GM23338 (cell line): ENCODE data around the gene GTF3C1.

Experiments
- CREB1 ChIP-seq: fragments of 250-450 bp; sonication (Bioruptor Pico); IDR thresholded peaks from 2 replicates; pipeline ENCODE4 v1.5.0; 2020; ENCODE audit warnings: low read depth, mild to moderate bottlenecking, moderate library complexity
- CTCF ChIP-seq, 2 experiments: fragments of 200-600 bp in 1 of 2; sonication (generic) in 1 of 2; conservative IDR thresholded peaks; 2 replicates each; pipeline versions ENCODE4 v1.5.1 to v1.6.1; 2016 to 2017; ENCODE audit warnings: antibody characterized with exemption in 2 of 2, low read depth in 2 of 2, mild to moderate bottlenecking in 2 of 2, moderate library complexity in 1 of 2
- ETS1 ChIP-seq: IDR thresholded peaks from 2 replicates; pipeline ENCODE4 v1.6.1; 2016; ENCODE audit warnings: antibody characterized with exemption
- EZH2 ChIP-seq: fragments of 200-600 bp; sonication (generic); IDR thresholded peaks from one replicate; pipeline ENCODE4 v1.8.0; 2017; ENCODE audit warnings: antibody characterized with exemption, mild to moderate bottlenecking, low read depth; ENCODE audit not compliant: unreplicated experiment
- EZH2phosphoT487 ChIP-seq: fragments of 200-600 bp; sonication (generic); IDR thresholded peaks from one replicate; pipeline ENCODE4 v1.8.1; 2018; ENCODE audit warnings: antibody characterized with exemption; ENCODE audit not compliant: unreplicated experiment
- JUNB ChIP-seq: IDR thresholded peaks from one replicate; pipeline ENCODE4 v1.6.1; 2016; ENCODE audit warnings: antibody characterized with exemption; ENCODE audit not compliant: unreplicated experiment
- NANOG ChIP-seq: IDR thresholded peaks from 2 replicates; pipeline ENCODE4 v1.6.1; 2016; ENCODE audit warnings: antibody characterized with exemption, borderline replicate concordance
- POLR2AphosphoS5 ChIP-seq: IDR thresholded peaks from 2 replicates; pipeline ENCODE4 v1.6.1; 2016; ENCODE audit warnings: antibody characterized with exemption, low read depth
- REST ChIP-seq: IDR thresholded peaks from one replicate; pipeline ENCODE4 v1.6.1; 2018; ENCODE audit warnings: antibody characterized with exemption; ENCODE audit not compliant: unreplicated experiment
- ZNF114 ChIP-seq: fragments of 250-450 bp; sonication (Bioruptor Pico); IDR thresholded peaks from 2 replicates; pipeline ENCODE4 v1.5.0; 2020; ENCODE audit warnings: mild to moderate bottlenecking, moderate library complexity
- ZNF331 ChIP-seq: fragments of 250-450 bp; sonication (Bioruptor Pico); IDR thresholded peaks from 2 replicates; pipeline ENCODE4 v1.5.0; 2020; ENCODE audit warnings: low read depth, mild to moderate bottlenecking, moderate library complexity
- TF ChIP-seq, protein P1 (sequence below): fragments of 250-450 bp; sonication (Bioruptor Pico); IDR thresholded peaks from 2 replicates; pipeline ENCODE4 v1.5.0; 2020; ENCODE audit warnings: mild to moderate bottlenecking, moderate library complexity

- TF ChIP-seq CTCF (conservative IDR thresholded peaks at IDR 0.05; ENCODE audit: low read depth in 2 of 2) (no peak), POLR2AphosphoS5 (no peak), EZH2phosphoT487 (no peak), EZH2 (no peak), ZNF331 (CRISPR knock-in tag) (no peak), CREB1 (CRISPR knock-in tag) (no peak), REST (no peak), NANOG (no peak), ETS1 (no peak), JUNB (no peak), ZNF114 (CRISPR knock-in tag) (no peak)
- TF ChIP-seq, protein P1, sequence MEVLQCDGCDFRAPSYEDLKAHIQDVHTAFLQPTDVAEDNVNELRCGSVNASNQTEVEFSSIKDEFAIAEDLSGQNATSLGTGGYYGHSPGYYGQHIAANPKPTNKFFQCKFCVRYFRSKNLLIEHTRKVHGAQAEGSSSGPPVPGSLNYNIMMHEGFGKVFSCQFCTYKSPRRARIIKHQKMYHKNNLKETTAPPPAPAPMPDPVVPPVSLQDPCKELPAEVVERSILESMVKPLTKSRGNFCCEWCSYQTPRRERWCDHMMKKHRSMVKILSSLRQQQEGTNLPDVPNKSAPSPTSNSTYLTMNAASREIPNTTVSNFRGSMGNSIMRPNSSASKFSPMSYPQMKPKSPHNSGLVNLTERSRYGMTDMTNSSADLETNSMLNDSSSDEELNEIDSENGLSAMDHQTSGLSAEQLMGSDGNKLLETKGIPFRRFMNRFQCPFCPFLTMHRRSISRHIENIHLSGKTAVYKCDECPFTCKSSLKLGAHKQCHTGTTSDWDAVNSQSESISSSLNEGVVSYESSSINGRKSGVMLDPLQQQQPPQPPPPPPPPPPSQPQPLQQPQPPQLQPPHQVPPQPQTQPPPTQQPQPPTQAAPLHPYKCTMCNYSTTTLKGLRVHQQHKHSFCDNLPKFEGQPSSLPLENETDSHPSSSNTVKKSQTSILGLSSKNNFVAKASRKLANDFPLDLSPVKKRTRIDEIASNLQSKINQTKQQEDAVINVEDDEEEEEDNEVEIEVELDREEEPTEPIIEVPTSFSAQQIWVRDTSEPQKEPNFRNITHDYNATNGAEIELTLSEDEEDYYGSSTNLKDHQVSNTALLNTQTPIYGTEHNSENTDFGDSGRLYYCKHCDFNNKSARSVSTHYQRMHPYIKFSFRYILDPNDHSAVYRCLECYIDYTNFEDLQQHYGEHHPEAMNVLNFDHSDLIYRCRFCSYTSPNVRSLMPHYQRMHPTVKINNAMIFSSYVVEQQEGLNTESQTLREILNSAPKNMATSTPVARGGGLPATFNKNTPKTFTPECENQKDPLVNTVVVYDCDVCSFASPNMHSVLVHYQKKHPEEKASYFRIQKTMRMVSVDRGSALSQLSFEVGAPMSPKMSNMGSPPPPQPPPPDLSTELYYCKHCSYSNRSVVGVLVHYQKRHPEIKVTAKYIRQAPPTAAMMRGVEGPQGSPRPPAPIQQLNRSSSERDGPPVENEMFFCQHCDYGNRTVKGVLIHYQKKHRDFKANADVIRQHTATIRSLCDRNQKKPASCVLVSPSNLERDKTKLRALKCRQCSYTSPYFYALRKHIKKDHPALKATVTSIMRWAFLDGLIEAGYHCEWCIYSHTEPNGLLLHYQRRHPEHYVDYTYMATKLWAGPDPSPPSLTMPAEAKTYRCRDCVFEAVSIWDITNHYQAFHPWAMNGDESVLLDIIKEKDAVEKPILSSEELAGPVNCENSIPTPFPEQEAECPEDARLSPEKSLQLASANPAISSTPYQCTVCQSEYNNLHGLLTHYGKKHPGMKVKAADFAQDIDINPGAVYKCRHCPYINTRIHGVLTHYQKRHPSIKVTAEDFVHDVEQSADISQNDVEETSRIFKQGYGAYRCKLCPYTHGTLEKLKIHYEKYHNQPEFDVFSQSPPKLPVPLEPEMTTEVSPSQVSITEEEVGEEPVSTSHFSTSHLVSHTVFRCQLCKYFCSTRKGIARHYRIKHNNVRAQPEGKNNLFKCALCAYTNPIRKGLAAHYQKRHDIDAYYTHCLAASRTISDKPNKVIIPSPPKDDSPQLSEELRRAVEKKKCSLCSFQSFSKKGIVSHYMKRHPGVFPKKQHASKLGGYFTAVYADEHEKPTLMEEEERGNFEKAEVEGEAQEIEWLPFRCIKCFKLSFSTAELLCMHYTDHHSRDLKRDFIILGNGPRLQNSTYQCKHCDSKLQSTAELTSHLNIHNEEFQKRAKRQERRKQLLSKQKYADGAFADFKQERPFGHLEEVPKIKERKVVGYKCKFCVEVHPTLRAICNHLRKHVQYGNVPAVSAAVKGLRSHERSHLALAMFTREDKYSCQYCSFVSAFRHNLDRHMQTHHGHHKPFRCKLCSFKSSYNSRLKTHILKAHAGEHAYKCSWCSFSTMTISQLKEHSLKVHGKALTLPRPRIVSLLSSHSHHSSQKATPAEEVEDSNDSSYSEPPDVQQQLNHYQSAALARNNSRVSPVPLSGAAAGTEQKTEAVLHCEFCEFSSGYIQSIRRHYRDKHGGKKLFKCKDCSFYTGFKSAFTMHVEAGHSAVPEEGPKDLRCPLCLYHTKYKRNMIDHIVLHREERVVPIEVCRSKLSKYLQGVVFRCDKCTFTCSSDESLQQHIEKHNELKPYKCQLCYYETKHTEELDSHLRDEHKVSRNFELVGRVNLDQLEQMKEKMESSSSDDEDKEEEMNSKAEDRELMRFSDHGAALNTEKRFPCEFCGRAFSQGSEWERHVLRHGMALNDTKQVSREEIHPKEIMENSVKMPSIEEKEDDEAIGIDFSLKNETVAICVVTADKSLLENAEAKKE (CRISPR knock-in tag): no peak
Observed at GRCh38 chr16:27413956-27414355, 135.8 kb downstream of the GTF3C1 start.
